ENCODE measurements around the gene OR6B1.
"Not testable (repeated sequence)": the region's sequence is repeated elsewhere in the genome, so short reads cannot be mapped to it uniquely, and the experiment has no call there.

OR6B1 gene

GRCh38 chr7:144048648-144049047, 48.5 kb downstream of the OR6B1 start, which contains the start of gene OR2A5:
Gene OR2A5, plus strand, starts transcription at chr7:144048948. Its CDS starts 1,454 bp downstream, at chr7:144050402.
- no peak for DNase-seq

GRCh38 chr7:144049491-144049890, 49.4 kb downstream of the OR6B1 start:
- no peak for DNase-seq

GRCh38 chr7:144050093-144050492, 50.0 kb downstream of the OR6B1 start:
- no peak for DNase-seq

GRCh38 chr7:144050884-144051283, 50.8 kb downstream of the OR6B1 start:
- not testable (repeated sequence) for DNase-seq

- DNase-seq: no peak
These were observed 57.8 kb downstream of the OR6B1 start for GRCh38 chr7:144057954-144058353.
